ENCODE measurements around the gene TOP3A.
"Not testable (repeated sequence)": the region's sequence is repeated elsewhere in the genome, so short reads cannot be mapped to it uniquely, and the experiment has no call there.

The TOP3A gene

GRCh38 chr17:18323007-18323406 lies 8.2 kb upstream of the TOP3A start:
- no peak for DNase-seq

- DNase-seq, result no peak
Observed at GRCh38 chr17:18322522-18322921, 7.7 kb upstream of the TOP3A start.

- DNase-seq, result no peak
Observed at GRCh38 chr17:18321309-18321708, 6.5 kb upstream of the TOP3A start.

- DNase-seq, result no peak
Observed at GRCh38 chr17:18320301-18320700, 5.5 kb upstream of the TOP3A start.

GRCh38 chr17:18319604-18320256 lies 4.9 kb upstream of the TOP3A start:
- DNase-seq, result no peak

GRCh38 chr17:18318771-18319450 lies 4.1 kb upstream of the TOP3A start:
- no peak for DNase-seq

- DNase-seq, result no peak
Observed at GRCh38 chr17:18318117-18318516, 3.3 kb upstream of the TOP3A start.

- no peak for DNase-seq
Observed at GRCh38 chr17:18315961-18316360, 1.2 kb upstream of the TOP3A start.

GRCh38 chr17:18315562-18315922 lies 748 bp upstream of the TOP3A start:
- peak; percentile 72 for DNase-seq

- no peak for DNase-seq
Observed at GRCh38 chr17:18314059-18314730, 599 bp downstream of the TOP3A start.

GRCh38 chr17:18309202-18309601 lies 5.6 kb downstream of the TOP3A start:
- DNase-seq, result no peak

- not testable (repeated sequence) for DNase-seq
Observed at GRCh38 chr17:18303206-18303605, 11.6 kb downstream of the TOP3A start.

GRCh38 chr17:18300725-18301480 lies 13.9 kb downstream of the TOP3A start:
- no peak for DNase-seq

- DNase-seq, result not testable (repeated sequence)
Observed at GRCh38 chr17:18298061-18298460, 16.7 kb downstream of the TOP3A start.

GRCh38 chr17:18291718-18292540 lies 22.9 kb downstream of the TOP3A start:
- DNase-seq, result no peak

GRCh38 chr17:18285296-18285695 lies 29.5 kb downstream of the TOP3A start:
- no peak for DNase-seq

- DNase-seq, result no peak
Observed at GRCh38 chr17:18281788-18282187, 33.0 kb downstream of the TOP3A start.

GRCh38 chr17:18280766-18281371 lies 33.9 kb downstream of the TOP3A start:
- DNase-seq, result no peak

- DNase-seq, result no peak
Observed at GRCh38 chr17:18280249-18280648, 34.5 kb downstream of the TOP3A start.

- no peak for DNase-seq
Observed at GRCh38 chr17:18278867-18279266, 35.9 kb downstream of the TOP3A start.

GRCh38 chr17:18277076-18277475 lies 37.7 kb downstream of the TOP3A start:
- DNase-seq, result no peak

Measured in SIG-M5 (cell line).